GM18508 (cell line): Measurements from ENCODE around the gene SYNDIG1L.
"Not testable (repeated sequence)": the region's sequence is repeated elsewhere in the genome, so short reads cannot be mapped to it uniquely, and the experiment has no call there.

ENCODE experiments used
- ATAC-seq: cut with Tn5 transposase; IDR thresholded peaks from one replicate; pipeline ENCODE4 v1.9.1; 2021; ENCODE audit warnings: moderate number of reproducible peaks; ENCODE audit not compliant: insufficient read depth, unreplicated experiment

Gene SYNDIG1L

DNA sequence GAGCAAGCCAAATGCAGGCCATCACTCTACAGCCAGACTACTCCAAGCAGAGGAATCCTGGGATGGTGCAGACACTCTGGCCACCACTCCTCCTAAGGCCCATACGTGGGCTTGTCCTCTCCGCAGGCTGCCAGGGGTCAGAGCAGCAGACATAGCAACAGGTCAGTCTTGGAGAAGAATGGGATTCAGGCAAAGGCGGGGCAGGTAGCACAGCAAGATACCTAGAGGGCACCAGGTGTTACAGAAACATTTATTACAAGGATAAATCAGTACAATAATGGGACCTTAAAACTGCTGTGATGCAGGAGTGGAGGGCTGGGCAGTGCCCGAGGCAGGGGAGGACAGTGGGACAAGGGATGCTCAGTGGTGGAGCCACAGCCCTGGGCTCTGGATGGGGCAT lies 20.3 kb downstream of the SYNDIG1L start:
- ATAC-seq, result no peak

DNA sequence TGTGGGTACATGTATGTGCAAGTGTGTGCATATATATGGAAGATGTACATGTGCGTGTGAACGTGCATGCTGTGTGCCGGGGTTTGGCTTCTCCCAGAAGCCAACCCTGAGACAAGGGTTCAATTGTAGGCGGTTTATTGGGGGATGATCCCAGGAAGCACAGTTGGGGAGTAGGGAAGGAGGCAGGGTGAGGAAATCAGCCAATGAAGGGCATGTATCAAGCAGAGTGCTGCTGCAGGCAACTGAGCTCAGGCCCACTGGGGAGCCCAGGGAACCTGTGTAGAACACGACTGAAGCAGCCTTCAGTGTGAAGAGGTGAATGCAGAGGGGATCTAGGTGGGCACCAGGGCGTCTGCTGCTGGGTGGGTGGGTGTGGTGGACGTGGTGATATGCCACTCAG lies 21.6 kb downstream of the SYNDIG1L start:
- no peak for ATAC-seq

- no peak for ATAC-seq
Measured at GRCh38 chr14:74403619-74404417, 22.2 kb downstream of the SYNDIG1L start.

DNA sequence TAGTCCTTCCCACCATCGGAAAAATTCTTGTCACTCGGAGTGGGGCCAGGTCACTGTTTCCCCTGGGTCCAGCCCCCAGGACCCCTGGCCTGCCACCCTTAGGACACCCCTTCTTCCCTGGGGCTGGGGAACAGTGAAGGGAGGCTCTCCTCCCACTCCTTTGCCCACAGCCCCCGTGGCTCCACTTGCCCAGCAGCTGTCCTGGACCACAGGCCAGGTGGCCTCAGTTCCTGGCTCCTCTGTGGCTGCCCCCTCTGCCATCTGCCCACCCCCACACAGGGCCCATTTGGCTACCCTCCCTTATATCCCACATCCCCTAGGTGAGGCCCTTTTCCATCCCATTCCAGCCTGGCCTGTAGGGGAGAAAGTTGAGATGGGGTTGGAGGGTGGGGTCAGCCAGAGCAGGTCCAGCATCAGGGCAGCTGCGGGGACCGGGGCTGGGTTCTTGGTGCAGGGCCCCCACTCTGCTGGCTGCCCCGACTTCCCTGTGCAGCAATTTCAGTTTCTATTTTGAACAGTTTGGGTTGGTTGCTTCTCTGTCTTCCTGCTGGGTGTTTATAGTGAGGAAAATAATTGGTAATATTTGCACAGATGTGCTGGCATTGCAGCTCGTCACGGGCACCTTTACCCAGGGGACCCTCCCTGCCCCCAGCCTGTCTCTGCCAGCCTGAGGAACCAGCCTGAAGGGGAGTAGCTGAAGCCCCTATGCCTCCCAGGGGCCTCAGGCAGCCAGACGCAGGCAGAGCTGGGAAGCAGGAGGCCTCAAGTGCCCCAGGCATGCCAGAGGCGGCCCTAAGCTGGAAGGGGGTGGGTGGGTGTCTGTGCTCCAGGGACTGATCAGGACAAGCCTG lies 23.4 kb downstream of the SYNDIG1L start:
- ATAC-seq, result no peak

- ATAC-seq, result peak; percentile 43
Measured at GRCh38 chr14:74401504-74402241, 24.3 kb downstream of the SYNDIG1L start.

GRCh38 chr14:74400919-74401503 lies 25.0 kb downstream of the SYNDIG1L start:
- ATAC-seq, result no peak

GRCh38 chr14:74400031-74400685 lies 25.9 kb downstream of the SYNDIG1L start:
- no peak for ATAC-seq

- ATAC-seq, result no peak
Measured at GRCh38 chr14:74395094-74395493, 30.9 kb downstream of the SYNDIG1L start.

DNA sequence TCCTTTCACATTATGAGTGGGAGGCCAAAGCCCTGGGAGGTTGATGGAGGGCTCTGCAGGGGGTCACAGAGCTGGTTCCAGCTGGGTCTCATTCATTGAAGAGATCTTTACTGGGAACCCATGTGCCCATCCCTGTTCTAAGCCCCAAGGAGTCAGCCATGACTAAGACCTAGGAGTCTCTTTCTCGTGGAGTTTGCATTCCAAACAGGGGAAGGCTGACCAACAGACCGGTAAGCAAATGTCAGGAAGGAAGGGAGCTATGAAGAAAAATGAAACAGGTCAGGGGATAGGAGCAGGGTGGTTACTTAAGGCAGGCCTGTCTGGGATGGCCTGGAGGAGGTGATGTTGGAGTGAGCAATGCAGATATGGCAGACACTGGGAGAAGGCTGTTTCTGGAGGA lies 31.5 kb downstream of the SYNDIG1L start:
- no peak for ATAC-seq

DNA sequence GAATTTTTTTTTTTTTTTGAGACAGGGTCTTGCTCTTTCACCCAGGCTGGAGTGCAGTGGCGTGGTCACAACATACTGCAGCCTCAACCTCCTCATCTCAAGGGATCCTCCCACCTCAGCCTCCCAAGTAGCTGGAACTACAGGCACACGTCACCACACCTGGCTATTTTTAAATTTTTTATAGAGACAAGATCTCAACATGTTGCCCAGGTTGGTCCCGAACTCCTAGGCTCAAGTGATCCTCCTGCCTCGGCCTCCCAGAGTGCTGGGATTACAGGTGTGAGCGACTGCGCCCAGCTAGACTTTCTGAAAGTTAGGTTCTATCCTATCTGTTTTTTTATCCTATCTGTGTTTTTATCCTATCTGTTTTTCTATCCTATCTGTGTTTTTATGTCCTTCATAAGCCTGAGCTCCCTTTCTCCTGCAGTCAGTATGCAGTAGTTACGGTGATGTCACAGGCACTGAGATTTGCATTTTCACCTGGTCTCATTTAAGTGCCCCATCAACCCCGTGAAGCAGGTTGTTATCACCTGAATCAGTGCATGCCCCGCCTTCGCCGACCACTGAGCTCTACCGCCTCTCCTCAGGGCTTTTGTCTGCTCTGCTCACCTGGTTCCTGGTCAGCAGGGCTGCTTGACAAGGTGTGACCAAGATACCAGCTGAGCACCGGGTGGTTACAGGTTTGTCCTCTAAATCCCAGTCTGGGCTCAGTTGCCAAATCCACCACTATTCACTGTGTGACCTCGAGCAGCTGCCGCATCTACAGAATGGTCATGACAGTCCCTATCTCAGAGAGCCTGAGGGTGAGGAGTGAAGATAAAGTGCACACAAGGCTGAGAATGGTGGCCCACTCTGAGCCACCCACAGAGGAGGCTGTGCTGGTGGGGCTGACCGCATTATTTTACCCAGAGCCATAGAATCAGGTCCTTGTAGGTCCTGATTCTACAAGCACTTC lies 33.1 kb downstream of the SYNDIG1L start:
- no peak for ATAC-seq

- ATAC-seq, result no peak
Measured at GRCh38 chr14:74391479-74391878, 34.5 kb downstream of the SYNDIG1L start.

GRCh38 chr14:74390505-74390904 lies 35.5 kb downstream of the SYNDIG1L start:
- ATAC-seq, result not testable (repeated sequence)

DNA sequence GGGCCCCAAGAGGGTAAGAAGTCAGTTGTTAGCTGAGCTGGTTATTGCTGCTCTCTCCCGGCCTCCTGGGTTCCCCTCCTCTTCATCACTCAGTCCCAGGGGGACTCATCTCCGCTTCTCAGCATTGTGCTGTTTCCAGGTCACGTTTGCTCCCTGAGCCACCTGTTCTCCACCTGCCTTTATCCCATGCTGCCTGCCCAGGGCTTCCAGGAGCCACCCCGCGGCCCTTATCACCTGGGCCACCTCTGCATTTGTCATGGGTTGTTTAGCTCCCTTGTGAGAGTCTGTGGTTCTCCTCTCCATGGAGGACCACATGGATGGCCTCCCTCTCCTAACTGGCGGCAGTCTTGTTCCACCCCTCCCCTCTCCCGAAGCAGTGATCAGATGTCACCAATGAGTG lies 36.0 kb downstream of the SYNDIG1L start:
- ATAC-seq, result no peak

DNA sequence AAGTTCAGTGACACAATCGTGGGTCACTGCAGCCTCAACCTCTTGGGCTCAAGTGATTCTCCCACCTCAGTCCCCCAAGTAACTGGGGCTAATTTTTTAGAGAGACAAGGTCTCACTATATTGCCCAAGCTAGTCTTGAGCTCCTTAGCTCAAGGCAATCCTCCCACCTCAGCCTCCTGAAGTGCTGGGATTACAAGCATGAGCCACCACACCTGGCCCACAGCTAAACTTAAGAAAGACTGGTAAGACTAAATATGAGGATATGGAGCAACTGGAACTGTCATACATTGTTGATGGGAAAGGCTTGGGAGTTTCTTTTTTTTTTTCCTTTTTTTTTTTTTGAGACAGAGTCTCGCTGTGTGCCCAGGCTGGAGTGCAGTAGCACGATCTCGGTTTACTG lies 43.8 kb downstream of the SYNDIG1L start:
- no peak for ATAC-seq

DNA sequence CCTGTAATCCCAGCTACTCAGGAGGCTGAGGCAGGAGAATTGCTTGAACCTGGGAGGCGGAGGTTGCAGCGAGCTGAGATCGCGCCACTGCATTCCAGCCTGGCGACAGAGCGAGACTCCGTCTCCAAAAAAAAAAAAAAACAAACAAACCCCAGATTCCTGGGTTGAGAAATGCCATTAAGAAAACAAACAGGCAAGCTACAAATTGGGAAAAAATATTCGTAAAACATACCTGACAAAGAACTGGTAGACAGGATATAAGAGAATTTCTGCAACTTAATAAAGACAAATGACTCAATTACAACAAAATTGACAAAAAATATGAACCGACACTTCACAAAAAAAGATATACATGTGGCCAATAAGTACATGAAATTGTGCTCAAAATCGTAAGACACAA lies 44.4 kb downstream of the SYNDIG1L start:
- ATAC-seq, result not testable (repeated sequence)

- no peak for ATAC-seq
Measured at GRCh38 chr14:74380845-74381244, 45.2 kb downstream of the SYNDIG1L start.

DNA sequence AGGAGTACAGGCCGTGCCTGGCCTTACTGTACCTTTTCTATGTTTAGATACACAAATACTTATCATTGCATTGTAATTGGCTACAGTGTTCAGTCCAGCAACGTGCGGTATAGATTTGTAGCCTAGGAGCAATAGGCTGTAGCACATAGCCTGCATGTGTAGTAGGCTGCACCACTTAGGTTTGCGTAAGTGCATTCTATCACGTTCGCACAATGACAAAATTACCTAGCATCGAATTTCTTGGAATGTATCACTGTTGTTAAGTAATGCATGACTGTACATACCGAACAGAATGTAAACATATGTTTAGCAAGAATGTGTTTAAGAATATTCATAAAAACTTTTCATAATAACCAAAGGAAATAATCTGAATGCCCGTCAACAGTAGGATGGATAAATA lies 45.8 kb downstream of the SYNDIG1L start:
- ATAC-seq, result no peak

GRCh38 chr14:74377976-74378690 lies 47.9 kb downstream of the SYNDIG1L start:
- no peak for ATAC-seq
